ENCODE data around the gene CATSPER3.

Gene CATSPER3

GRCh38 chr5:135011355-135012032 is 43.8 kb downstream of the CATSPER3 start:
- no peak for DNase-seq

GRCh38 chr5:135012033-135012588 is 44.4 kb downstream of the CATSPER3 start:
- DNase-seq: no peak

GRCh38 chr5:135012951-135013391 is 45.3 kb downstream of the CATSPER3 start:
- no peak for DNase-seq

- DNase-seq: no peak
Measured at GRCh38 chr5:135013445-135013844, 45.7 kb downstream of the CATSPER3 start.

GRCh38 chr5:135013947-135014570 is 46.4 kb downstream of the CATSPER3 start:
- DNase-seq: no peak

GRCh38 chr5:135015942-135016341 is 48.2 kb downstream of the CATSPER3 start:
- DNase-seq: no peak

GRCh38 chr5:135016861-135017290 is 49.2 kb downstream of the CATSPER3 start:
- no peak for DNase-seq

- no peak for DNase-seq
Measured at GRCh38 chr5:135018457-135018856, 50.8 kb downstream of the CATSPER3 start.

GRCh38 chr5:135019314-135019713 is 51.6 kb downstream of the CATSPER3 start:
- no peak for DNase-seq

GRCh38 chr5:135020111-135020895 is 52.6 kb downstream of the CATSPER3 start:
- DNase-seq: no peak

- no peak for DNase-seq
Measured at GRCh38 chr5:135024956-135025729, 57.4 kb downstream of the CATSPER3 start.

GRCh38 chr5:135025730-135026644 is 58.3 kb downstream of the CATSPER3 start:
- DNase-seq: no peak

- no peak for DNase-seq
Measured at GRCh38 chr5:135026645-135027265, 59.0 kb downstream of the CATSPER3 start.

GRCh38 chr5:135027266-135027696 is 59.6 kb downstream of the CATSPER3 start:
- no peak for DNase-seq

GRCh38 chr5:135027697-135028615 is 60.2 kb downstream of the CATSPER3 start:
- DNase-seq: no peak

GRCh38 chr5:135028791-135029476 is 61.2 kb downstream of the CATSPER3 start:
- no peak for DNase-seq

GRCh38 chr5:135029477-135030122 is 61.9 kb downstream of the CATSPER3 start:
- DNase-seq: no peak

- no peak for DNase-seq
Measured at GRCh38 chr5:135030123-135030955, 62.6 kb downstream of the CATSPER3 start.
